Right cardiac atrium (tissue), 5 donors: Measurements from ENCODE around the gene SCAANT1. TPM values are rescaled to one million over a fixed set of nuclear protein-coding genes. Genes with fewer than 3 reads are reported as not detected.

Experiments used
- polyA plus RNA-seq: library from polyadenylated mRNA; stranded (reverse); fragments of 200-250 nt; gene quantifications from one replicate; pipeline ENCODE4 v1.2.3, GENCODE V29; 2013
- total RNA-seq, 4 donors: library from RNA; stranded (reverse); fragmentation: NEBNext Ultra II Directional; extraction: Animal tissue kit (Norgen Biotek cat#: 25700); gene quantifications; one replicate each; pipeline ENCODE4 v1.2.1, GENCODE V29; 2021
- donor health status: healthy with polysubstance abuse.
- donor health status: DM: no; HTN: yes; CAD: no.
- donor health status: DM: no; HTN: no; CAD: no.
- donor health status: DM: no; HTN: yes; CAD: no; lungs with severe emphysema.
- donor health status: DM: yes; HTN: yes; CAD: no.

Gene SCAANT1
- total and polyA plus RNA-seq, 5 donors, result not detected

Other genes with a start within 250 kb of the SCAANT1 start
- gene C3orf49, start 93.1 kb downstream of the SCAANT1 start, total RNA-seq, result not detected
- gene C3orf49, start 93.1 kb downstream of the SCAANT1 start, polyA plus RNA-seq, result not detected
- gene THOC7, start 48.6 kb downstream of the SCAANT1 start, total RNA-seq, result 10 to 100 TPM; 61.6 to 68.0 (median 66.6) TPM
- 109 TPM for gene THOC7, start 48.6 kb downstream of the SCAANT1 start, polyA plus RNA-seq
- 10 to 100 TPM; 11.1 to 18.9 (median 13.4) TPM for gene ATXN7, start 48.5 kb downstream of the SCAANT1 start, total RNA-seq
- gene ATXN7, start 48.5 kb downstream of the SCAANT1 start, polyA plus RNA-seq, result 4.8 TPM
- 10 to 100 TPM; 62.8 to 75.1 (median 71.5) TPM for gene PSMD6, start 111.1 kb upstream of the SCAANT1 start, total RNA-seq
- 86.4 TPM for gene PSMD6, start 111.1 kb upstream of the SCAANT1 start, polyA plus RNA-seq